Occipital lobe (tissue), 2 donors: Measurements from ENCODE around the gene EVI2B. TPM values are rescaled to one million over a fixed set of nuclear protein-coding genes. Genes with fewer than 3 reads are reported as not detected.
"Not testable (repeated sequence)": the region's sequence is repeated elsewhere in the genome, so short reads cannot be mapped to it uniquely, and the experiment has no call there.

Experiments
- DNase-seq: peaks from one replicate; lab custom pipeline; 2025; lab: John Stamatoyannopoulos, UW
- total RNA-seq: library from RNA; depleted of rRNA; stranded (reverse); fragments of >200 nt; gene quantifications from one replicate; pipeline ENCODE4 v1.2.3, GENCODE V29; 2014

EVI2B gene
- total RNA-seq, 1 donor from 2014 or later, result 0.31 TPM

DNA sequence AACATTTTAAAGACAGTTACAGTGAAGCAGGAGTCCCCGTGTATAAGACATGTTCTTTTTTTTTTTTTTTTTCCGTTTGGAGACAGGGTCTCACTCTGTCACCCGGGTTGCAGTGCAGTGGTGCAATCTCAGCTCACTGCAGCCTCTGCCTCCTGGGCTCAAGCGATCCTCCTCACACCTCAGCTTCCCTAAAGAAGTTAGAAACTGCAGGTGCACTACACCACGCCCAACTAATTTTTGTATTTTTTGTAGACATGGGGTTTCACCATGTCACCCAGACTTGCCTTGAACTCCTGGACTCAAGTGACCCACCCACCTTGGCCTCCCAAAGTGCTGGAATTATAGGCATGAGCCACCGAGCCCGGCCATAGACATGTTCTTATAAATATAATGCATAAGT is 3.0 kb downstream of the EVI2B start:
- DNase-seq, result no peak

DNA sequence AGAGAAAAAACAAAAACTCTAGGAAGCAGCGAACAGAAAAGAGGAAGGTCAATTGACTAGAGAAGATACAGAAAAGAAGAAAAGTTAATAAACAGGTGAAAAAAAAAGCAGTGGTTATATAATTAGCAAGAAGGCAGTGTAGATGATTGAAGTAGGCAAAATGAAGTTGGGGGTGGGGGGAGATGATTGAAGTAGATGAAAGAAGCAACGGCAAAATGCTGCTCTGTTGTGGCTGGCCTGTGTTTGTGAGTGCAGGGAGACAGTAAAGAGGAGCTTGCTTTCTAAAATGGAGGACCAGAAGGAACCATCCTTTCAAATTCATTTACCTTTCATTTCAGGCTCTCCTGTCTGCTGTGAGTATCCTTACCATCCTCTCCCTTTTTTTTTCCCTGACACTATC is 3.6 kb downstream of the EVI2B start:
- DNase-seq, result no peak

DNA sequence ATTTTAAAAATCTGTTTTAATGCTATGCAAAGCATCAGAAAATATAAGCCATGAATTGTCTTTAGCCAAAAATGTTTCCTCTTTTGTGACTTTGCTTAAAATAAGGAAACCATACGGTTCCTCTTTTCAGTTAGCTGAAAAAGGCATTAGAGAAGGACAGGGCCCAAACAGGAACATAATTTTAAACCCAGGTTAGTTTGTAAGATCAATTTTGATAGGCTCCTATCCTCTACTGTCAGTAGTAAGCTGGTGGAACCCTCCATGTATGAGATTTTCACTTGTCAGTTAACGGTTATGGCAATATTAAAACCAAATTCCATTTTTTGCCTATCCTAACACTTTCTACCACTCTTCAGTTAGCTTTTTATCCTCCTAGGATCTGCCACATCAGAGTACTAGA is 4.3 kb downstream of the EVI2B start:
- no peak for DNase-seq

DNA sequence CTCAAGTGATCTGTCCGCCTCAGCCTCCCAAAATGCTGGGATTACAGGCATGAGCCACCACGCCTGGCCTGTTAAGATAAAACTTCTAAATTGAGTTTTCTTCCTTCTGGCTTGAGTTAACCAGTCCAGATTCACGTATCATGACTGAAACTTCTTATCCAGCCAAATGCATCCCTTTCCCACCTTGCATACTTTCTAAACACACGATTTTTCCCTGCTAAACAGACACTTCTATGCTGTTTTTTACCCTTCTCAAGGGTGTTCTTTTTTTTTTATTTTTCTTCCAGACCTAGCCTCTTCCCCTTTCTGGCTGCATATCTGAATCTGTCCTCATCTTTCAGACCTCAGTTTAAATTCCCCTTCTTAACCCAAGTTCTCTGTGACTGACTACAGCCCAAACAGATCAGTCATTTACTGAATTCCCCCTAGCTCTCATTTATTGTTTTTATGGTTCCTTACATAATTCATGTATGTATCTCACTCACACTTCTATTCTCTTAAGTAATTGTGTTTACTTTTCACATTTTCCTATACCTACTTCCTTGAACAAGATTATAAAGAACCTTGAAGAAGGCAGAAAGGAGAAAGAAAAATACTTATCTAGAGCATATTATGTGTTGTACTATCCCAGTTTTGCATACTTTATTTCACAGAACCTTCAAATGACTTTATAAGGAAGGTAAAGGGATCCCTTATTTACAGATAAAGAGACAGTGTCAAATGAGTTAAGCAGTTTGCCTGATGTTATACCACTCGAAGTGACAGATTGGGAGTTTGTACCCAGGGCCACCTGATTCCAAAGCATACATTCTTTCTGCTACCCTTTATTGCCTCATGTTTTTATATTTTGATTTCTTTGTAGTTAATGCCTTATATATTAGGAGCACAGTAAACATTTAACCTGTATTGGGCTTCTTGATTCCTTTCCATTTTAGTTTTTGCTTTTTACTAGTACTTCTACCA is 5.2 kb downstream of the EVI2B start:
- no peak for DNase-seq

DNA sequence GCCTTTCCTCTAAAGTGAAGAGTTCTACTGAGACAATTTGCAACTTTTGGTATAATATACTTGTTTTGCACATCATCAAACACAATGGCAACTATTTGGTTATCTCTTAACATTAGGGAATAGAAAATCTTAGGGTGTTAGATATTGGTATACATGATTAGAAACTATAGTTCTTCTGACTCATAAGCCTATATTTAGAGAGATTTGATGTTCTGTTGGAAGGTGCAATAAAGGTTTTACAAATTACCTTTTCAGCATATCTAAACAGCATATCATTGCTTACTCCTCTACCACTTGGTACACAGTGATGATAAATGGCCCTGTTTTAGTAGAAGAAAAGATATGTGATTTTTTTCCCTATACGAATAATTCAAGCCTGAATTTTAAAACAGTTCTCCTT is 6.2 kb downstream of the EVI2B start:
- no peak for DNase-seq

DNA sequence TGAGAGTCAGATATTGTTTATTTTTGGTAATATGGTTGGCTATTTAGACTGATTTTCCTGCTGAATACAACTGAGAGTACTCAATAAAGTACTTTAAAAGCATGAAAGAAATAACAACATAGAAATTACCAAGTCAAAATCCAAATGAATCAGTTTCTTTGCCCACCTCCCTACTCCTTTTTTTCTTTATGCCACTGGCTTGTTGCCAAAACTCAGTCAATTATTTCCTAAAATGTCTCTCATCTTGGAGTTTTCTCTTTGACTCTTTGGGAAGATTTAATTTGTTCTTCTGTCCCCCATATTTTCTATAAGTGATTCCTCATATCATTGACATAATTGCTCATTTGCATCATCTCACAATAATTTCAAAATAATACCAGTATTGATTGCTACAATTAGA is 14.2 kb downstream of the EVI2B start:
- no peak for DNase-seq

DNA sequence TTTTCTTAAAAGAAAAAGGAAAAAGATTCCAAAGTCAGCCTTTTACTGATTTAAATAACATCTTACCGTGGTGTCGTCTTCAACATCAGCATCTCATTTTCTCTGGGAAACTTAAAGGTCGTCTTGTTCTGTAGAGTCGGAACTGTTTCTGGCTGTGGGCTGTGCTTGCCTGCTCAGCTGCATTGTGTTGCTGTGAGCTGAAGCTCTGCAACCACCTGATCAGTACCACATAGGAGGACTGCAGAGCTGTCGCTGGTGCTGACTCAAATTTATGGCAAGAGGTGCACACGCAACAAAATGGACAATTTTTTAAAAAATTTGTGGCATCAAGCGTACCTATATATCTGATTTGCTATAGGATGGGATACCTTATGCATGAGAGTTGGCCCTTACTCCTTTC is 16.8 kb downstream of the EVI2B start, which contains the start of gene OMG:
TSS of gene OMG (minus strand) at position 150 of the 400 bp plus-strand sequence. CDS start 908 bp downstream, outside the sequence.
- peak; percentile 75 for DNase-seq

DNA sequence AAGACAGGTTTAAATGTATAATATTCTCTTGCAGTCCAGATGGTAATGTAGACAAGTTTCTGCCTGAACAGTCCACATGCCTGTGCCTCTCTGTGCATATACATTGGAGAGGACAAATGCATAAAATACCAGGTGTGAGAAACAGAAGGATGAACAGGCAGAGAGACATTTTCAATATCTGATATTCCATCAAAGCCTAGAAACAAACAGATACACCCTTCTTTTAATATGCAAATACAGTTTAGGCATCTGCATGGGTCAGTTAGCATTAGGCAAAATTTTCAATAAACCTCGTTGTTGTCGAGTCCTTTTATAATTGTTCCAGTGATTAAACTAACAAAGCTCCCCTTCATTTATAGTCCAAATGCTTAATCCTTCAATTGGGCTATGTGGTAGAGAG is 17.7 kb downstream of the EVI2B start:
- no peak for DNase-seq

DNA sequence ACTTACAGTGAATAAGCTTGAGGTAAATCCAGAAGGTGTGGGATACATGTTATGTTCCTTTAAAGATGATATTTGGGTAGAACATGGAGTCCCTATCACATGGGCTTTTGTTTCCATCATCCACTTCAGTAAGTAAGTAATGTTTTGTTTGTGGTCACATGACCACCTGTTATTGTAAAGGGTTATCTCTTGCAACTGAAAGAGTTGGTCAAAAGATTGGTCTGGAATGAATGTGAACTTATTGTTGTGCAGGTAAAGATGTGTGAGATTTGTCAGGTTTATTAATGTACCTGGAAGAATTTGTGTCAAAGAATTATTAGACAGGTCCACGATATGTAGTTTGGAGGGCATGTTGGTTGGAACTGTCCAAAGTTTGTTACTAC is 18.4 kb downstream of the EVI2B start:
- DNase-seq, result no peak

DNA sequence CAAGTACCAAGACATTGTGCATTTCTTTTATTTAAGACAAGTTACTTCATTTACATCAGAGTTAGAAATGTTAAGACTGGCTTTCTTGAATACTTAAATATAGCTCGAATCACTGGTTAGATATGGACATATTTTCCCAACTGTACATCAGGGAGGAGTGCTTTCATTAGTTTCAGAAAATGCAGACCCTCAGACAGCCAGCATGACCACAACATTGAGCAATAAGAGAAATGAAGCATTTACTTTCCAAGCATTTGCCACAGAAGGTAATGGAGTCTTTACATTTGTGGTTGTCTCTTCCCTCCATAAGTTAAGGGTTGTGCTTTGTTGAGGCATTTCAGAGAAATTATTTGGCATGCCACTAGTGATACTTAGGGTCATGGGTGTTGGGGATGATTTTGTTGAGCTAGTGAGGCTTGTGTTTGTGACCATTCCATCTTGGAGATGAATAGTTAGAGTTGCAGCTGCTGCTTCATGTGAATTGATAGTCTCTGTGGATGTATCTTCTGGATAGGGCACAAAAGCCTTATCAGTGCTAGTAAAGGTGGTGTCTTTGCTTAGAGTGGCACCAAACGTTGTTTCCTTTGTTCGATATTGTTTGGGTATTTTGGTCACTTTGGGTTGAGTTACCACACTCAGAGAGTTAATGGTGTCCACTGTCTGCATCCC is 18.9 kb downstream of the EVI2B start:
- DNase-seq, result no peak

DNA sequence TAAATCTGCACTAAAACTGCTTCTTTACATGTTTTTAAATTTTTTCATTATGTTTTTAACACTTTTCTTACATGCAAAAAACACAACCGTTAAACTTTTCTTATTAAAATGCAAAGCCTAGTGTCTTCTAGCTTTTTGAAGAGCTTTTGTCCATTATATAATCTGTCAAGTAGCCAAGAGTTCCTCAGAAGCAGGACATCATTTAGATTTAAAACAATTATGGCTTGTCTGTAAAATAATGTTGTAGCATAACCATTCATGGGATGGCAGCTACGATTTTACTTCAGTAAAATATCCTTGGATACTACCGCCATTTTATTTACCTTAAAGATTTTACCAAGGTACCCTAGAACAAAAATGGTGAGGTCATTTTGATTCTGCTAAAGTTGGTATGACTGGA is 19.6 kb downstream of the EVI2B start:
- no peak for DNase-seq

DNA sequence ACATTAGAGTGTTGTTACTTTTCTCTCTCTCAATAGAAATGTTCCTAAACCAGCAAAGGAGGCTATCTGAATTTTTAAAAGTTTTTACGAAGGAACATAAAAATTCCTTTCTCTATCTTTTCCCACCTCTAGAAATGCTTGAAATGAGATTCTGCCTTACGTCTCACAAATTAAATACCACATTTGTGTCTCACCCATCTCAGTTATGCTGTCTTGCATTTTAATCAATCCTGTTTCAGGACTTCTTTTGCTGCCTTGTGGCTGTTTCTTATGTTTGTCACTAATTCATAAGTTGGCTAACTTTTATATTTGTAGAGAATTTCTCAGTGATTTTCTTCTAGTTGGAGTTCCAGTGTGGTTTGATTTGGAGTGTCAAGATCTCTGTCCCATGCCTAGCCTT is 20.3 kb downstream of the EVI2B start:
- no peak for DNase-seq

DNA sequence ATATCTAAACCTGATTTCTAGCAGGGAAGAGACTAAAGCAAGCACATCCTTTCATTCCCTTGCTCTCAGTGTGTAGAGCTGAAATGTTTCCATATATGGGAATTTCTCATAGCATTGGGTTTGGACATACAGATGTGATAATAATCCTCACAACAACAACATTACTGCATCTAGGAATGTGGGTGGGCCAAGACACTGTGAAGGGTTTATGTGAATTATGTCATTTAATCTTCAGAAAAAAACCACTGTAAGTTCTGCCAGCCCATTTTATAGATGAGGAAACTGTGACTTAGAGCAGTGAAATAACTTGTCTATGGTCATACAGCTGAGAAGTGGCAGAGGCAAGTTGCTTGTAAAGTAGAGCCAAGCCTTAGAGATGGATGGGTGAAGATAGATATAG is 22.0 kb downstream of the EVI2B start:
- no peak for DNase-seq

DNA sequence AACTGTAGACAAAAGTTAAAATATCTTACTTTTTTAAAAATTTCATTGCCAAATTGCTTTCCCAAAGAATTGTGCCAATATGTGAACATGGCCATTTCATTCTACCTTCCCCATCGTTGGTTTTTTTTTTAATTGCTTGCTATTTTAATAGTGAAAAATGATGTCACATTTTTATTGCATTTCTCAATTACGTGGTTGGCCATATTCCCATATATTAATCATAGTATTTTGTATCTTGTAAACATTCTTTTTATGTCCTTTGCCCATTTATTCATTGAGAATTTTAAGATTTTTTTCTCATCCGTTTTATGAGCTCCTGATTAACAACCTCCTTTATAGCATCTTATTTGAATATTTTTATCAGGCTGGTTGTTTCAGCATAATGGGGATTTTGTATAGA is 24.1 kb downstream of the EVI2B start:
- no peak for DNase-seq

DNA sequence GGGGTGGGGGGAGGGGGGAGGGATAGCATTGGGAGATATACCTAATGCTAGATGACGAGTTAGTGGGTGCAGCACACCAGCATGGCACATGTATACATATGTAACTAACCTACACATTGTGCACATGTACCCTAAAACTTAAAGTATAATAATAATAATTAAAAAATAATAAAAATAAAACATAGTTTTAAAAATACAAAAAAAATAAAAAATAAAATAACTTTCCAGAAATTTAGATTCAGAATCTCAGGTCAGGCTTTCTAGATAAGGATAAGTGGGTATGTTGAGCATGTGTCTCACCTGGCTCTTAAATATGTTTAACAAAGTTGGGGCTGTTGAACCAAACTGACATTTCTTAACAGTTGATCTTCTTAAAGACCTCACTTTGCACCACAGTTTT is 25.9 kb downstream of the EVI2B start:
- DNase-seq, result not testable (repeated sequence)

DNA sequence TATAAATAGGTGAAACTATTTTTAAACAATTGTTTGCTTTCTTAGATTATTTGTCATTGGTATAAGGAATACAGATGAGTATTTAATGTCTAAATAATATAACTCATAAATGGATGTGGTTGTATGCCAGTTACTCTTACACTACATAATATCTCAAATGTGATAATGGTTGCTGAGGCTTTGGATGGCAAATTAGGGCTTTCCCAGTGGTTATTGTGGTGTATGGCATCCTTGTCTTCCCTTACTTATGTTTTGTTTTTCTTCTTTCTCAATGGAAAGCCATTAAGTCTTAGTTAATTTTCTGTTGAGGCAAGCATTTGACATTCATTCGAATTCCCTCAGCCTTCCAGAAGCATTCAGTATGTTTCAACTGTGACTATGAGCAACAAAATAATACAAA is 27.3 kb downstream of the EVI2B start:
- no peak for DNase-seq

DNA sequence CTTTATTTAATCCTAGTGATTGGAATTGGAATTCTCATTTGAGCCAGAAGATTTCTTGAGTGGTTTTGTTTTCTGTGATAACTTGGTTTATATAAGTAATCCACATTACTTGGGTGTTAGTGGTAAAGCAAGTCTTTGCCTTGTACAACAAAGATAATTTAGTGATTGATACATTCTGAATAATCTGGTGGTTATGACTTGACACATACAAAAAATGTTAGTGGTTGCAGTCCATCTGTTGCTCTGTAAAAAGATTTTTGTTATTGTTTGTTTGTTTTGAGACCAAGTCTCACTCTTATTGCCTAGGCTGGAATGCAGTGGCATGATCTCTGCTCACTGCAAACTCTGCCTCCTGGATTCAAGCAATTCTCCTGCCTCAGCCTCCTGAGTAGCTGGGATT is 30.0 kb downstream of the EVI2B start:
- DNase-seq, result no peak

DNA sequence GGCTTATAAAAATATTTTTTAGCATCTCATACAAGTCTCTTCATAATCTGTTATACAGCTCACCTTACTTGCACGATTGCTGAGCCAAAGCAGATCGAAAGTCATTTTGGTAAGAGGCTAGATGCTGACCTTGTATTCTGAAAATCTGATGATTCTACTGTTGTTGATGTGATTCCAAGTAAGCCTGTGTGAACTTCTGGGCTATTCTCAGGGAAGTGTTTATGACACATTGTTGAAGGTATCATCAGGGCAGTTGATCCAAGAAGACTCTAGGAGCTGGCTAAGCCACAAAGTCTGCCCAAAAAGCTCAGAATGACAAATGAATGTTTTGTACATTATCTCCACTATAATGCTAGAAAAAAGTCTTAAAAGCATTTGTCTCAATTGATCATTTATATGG is 32.8 kb downstream of the EVI2B start:
- no peak for DNase-seq

DNA sequence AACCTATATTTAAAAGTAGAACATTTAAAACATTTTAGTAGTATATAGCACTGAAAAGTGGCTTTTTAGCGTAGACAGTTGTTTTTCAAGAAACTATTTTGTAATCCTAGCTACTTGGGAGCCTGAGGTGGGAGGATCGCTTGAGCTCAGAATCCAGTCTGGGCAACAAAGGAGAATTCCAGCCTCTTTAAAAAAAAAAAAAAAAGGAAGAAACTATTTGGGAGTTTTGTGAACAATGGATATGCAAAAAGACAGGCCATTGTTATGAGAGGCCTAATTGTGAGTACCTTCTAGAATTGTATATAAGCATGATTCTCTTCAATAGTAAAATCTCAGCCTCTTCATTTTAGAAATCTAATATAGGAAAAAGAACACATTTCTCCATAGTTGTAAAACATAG is 34.5 kb downstream of the EVI2B start:
- no peak for DNase-seq

DNA sequence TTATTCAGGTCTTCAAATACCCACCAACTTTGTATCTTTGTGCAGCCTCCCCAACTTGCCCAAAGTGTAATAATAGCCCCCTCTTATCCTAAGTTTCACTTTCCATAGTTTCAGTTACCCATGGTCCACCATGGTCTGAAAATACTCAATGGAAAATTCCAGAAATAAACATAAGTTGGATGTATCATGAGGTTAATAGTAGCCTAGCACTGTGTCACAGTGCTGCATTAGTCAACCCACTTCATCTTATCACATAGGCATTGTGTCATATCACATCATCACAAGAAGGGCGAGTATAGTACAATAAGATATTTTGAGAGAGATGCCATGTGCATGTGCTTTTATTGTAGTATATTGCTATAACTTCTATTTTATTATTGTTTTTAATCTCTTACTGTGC is 38.7 kb downstream of the EVI2B start:
- no peak for DNase-seq

DNA sequence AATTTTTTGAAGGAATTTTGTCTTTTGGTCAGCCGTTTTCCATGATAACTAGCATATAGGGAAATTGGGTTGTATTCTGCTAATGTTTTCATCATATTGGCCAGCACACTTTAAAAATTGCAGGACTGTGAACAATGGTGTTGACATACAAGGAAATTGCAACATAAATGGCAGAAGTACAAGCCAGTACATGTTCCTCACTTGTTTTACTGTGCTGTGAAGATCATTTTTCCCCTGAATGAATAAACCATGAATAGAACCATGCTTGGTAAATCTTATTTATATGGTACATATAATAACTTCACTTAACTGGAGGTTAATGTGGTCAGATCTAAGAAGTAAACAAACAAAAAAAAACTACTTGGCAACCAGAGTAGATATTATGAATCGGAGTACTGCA is 39.6 kb downstream of the EVI2B start:
- no peak for DNase-seq

DNA sequence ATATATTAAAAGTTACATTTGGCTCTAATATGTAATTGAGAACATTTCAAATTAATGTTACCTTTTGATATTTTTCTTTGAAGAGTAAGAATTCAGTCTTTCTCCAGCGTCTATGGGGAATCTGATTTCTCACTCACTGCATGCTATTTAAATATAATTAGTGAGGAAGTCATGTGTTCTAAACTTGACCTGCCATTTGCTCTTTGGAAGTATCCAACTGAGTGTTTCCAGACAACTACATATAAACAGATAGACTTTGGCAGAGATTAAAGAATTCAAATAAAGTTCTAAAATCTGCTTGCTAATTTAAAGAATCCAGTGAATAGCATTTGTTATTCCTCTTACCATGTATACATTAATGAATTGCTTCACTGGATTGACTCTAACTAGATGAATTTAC is 40.3 kb downstream of the EVI2B start:
- no peak for DNase-seq

DNA sequence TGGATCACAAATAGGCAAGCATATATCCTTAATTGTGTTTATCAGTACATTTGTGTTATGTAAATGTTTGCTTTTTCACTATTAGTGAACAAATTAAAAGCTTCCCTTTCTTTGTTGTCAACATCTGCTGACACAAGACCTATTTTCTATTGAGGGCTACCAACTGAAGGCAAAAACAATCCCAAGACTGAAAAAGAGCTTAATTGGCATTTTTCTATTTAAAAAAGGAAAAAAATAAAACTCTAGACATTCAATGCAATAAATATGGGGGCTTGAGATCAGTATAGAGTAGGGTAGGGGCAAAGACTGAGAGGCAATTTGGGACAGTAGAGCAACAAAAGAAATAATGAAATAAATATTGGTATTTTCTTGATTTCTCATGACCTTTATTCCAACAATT is 41.1 kb downstream of the EVI2B start:
- no peak for DNase-seq
